ENCODE data around the gene CRTC1.

DNA sequence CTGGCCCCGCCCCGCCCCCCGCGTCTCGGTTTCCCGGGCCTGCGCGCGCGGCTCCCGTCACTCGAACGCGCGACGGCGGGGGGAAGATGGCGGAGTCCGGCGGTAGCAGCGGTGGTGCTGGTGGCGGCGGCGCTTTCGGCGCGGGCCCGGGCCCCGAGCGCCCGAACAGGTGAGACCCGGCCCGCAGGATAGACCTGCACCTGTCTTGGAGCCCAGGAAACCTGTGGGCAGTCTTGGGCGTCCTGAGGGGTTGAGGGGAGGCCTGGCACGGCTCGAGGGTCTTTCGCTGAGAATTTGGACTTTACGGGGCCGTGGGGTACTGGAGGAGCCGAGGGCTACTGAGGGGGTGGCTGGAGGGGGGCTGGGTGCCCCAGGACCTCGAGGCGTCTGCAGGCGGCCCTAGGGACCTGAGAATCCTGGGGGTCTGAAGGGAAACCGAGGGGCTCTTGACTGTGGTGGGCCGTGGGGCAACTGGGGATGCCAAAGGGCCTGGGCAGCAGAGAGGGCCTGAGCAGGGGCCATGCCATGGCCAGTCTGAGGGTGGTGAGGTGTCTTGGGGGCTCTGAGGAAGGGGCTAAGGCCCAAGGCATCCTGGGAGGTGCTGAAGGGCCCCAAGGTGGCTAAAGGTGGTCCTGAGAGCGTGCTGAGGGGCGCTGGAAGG, 46.4 kb upstream of the CRTC1 start, which contains the start of gene KLHL26:
- TF ChIP-seq, protein P1, sequence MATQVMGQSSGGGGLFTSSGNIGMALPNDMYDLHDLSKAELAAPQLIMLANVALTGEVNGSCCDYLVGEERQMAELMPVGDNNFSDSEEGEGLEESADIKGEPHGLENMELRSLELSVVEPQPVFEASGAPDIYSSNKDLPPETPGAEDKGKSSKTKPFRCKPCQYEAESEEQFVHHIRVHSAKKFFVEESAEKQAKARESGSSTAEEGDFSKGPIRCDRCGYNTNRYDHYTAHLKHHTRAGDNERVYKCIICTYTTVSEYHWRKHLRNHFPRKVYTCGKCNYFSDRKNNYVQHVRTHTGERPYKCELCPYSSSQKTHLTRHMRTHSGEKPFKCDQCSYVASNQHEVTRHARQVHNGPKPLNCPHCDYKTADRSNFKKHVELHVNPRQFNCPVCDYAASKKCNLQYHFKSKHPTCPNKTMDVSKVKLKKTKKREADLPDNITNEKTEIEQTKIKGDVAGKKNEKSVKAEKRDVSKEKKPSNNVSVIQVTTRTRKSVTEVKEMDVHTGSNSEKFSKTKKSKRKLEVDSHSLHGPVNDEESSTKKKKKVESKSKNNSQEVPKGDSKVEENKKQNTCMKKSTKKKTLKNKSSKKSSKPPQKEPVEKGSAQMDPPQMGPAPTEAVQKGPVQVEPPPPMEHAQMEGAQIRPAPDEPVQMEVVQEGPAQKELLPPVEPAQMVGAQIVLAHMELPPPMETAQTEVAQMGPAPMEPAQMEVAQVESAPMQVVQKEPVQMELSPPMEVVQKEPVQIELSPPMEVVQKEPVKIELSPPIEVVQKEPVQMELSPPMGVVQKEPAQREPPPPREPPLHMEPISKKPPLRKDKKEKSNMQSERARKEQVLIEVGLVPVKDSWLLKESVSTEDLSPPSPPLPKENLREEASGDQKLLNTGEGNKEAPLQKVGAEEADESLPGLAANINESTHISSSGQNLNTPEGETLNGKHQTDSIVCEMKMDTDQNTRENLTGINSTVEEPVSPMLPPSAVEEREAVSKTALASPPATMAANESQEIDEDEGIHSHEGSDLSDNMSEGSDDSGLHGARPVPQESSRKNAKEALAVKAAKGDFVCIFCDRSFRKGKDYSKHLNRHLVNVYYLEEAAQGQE (IDR thresholded peaks at IDR 0.05; ENCODE audit: insufficient read depth in 1 of 2, low read depth in 2 of 2, low read length in 2 of 2), result no peak
- TF ChIP-seq POLR2AphosphoS5 (IDR thresholded peaks at IDR 0.05; ENCODE audit: low read depth, low read length), result peak; percentile 54; the same call in 1 of the 2 replicates
